ENCODE measurements around the gene BID.

DNA sequence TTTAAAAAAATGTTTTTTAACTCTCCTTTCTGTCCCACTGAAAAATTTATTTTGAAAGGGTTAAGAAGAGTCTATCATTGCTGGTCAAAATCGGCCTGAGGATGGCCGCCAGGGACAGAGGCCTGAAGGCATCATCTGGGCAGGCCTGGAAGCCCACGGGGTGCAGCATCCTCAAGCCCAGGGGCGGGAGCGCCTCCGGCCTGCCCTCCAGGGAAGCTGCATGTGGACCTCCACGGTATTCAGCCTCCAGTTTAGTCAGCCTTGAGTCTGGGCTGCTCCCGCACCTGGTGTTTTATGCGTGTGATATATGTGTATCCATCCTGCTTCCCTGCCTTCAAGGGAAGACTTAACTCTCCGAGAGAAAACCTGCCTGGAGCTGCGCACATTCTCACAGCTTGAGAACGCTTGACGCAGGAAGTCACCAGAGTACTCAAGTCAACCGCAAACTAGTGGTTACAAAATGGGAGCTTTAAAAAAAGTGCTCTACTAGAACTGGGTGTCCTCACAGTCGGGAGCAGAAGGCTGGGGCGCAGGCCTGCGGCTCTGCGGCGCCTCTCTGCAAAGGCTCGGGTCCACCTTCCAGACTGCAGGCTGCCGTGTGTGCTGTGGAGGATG, 13.6 kb upstream of the BID start:
- TF ChIP-seq, protein P1, sequence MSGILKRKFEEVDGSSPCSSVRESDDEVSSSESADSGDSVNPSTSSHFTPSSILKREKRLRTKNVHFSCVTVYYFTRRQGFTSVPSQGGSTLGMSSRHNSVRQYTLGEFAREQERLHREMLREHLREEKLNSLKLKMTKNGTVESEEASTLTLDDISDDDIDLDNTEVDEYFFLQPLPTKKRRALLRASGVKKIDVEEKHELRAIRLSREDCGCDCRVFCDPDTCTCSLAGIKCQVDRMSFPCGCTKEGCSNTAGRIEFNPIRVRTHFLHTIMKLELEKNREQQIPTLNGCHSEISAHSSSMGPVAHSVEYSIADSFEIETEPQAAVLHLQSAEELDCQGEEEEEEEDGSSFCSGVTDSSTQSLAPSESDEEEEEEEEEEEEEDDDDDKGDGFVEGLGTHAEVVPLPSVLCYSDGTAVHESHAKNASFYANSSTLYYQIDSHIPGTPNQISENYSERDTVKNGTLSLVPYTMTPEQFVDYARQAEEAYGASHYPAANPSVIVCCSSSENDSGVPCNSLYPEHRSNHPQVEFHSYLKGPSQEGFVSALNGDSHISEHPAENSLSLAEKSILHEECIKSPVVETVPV (CRISPR knock-in tag; IDR thresholded peaks at IDR 0.05), result no peak
- TF ChIP-seq ZNF70 (CRISPR knock-in tag; IDR thresholded peaks at IDR 0.05) (no peak), BACH2 (CRISPR knock-in tag; IDR thresholded peaks at IDR 0.05; ENCODE audit: borderline replicate concordance) (no peak), SNAI2 (CRISPR knock-in tag; IDR thresholded peaks at IDR 0.05) (no peak), CSDC2 (CRISPR knock-in tag; IDR thresholded peaks at IDR 0.05) (no peak), ISL1 (CRISPR knock-in tag; IDR thresholded peaks at IDR 0.05) (no peak), ZFP30 (CRISPR knock-in tag; IDR thresholded peaks at IDR 0.05) (no peak), ZNF8 (CRISPR knock-in tag; IDR thresholded peaks at IDR 0.05) (no peak), PPARA (CRISPR knock-in tag; IDR thresholded peaks at IDR 0.05; ENCODE audit: borderline replicate concordance) (no peak), ZC3H10 (CRISPR knock-in tag; IDR thresholded peaks at IDR 0.05) (no peak), TOX (CRISPR knock-in tag; IDR thresholded peaks at IDR 0.05; ENCODE audit: borderline replicate concordance) (no peak)
- TF ChIP-seq, protein P2, sequence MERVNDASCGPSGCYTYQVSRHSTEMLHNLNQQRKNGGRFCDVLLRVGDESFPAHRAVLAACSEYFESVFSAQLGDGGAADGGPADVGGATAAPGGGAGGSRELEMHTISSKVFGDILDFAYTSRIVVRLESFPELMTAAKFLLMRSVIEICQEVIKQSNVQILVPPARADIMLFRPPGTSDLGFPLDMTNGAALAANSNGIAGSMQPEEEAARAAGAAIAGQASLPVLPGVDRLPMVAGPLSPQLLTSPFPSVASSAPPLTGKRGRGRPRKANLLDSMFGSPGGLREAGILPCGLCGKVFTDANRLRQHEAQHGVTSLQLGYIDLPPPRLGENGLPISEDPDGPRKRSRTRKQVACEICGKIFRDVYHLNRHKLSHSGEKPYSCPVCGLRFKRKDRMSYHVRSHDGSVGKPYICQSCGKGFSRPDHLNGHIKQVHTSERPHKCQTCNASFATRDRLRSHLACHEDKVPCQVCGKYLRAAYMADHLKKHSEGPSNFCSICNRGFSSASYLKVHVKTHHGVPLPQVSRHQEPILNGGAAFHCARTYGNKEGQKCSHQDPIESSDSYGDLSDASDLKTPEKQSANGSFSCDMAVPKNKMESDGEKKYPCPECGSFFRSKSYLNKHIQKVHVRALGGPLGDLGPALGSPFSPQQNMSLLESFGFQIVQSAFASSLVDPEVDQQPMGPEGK (CRISPR knock-in tag; IDR thresholded peaks at IDR 0.05; ENCODE audit: borderline replicate concordance), result no peak
- TF ChIP-seq, protein P3, sequence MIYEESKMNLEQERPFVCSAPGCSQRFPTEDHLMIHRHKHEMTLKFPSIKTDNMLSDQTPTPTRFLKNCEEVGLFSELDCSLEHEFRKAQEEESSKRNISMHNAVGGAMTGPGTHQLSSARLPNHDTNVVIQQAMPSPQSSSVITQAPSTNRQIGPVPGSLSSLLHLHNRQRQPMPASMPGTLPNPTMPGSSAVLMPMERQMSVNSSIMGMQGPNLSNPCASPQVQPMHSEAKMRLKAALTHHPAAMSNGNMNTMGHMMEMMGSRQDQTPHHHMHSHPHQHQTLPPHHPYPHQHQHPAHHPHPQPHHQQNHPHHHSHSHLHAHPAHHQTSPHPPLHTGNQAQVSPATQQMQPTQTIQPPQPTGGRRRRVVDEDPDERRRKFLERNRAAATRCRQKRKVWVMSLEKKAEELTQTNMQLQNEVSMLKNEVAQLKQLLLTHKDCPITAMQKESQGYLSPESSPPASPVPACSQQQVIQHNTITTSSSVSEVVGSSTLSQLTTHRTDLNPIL (CRISPR knock-in tag; IDR thresholded peaks at IDR 0.05; ENCODE audit: low read depth), result no peak
- TF ChIP-seq, protein P4, sequence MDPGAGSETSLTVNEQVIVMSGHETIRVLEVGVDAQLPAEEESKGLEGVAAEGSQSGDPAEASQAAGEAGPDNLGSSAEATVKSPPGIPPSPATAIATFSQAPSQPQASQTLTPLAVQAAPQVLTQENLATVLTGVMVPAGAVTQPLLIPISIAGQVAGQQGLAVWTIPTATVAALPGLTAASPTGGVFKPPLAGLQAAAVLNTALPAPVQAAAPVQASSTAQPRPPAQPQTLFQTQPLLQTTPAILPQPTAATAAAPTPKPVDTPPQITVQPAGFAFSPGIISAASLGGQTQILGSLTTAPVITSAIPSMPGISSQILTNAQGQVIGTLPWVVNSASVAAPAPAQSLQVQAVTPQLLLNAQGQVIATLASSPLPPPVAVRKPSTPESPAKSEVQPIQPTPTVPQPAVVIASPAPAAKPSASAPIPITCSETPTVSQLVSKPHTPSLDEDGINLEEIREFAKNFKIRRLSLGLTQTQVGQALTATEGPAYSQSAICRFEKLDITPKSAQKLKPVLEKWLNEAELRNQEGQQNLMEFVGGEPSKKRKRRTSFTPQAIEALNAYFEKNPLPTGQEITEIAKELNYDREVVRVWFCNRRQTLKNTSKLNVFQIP (CRISPR knock-in tag; IDR thresholded peaks at IDR 0.05; ENCODE audit: borderline replicate concordance, low read depth), result no peak

Data from SK-N-SH treated with all-trans-retinoic acid at 6 μM for 48 hours (cell line).